Activated naive CD4-positive, alpha-beta T cell treated with anti-CD3 and anti-CD28 coated beads for 36 hours (primary cell): Measurements from ENCODE around the gene CTRB1. TPM values are rescaled to one million over a fixed set of nuclear protein-coding genes. Genes with fewer than 3 reads are reported as not detected.

Experiments
- CTCF ChIA-PET: fragments of 350-600 bp; sonication (Branson Sonifier 250); formaldehyde crosslinking; loops from one replicate; lab custom pipeline; 2021; ENCODE audit warnings: antibody characterized with exemption; lab: Charles Lee
- DNase-seq: peaks from one replicate; pipeline ENCODE4 v3.0.0-alpha.2; 2020
- H3K27ac Mint-ChIP-seq: one replicate; pipeline ENCODE4 v1.8.0; 2021; ENCODE audit warnings: mild to moderate bottlenecking, mixed read lengths
- H3K27me3 Mint-ChIP-seq: one replicate; pipeline ENCODE4 v1.8.0; 2021; ENCODE audit warnings: low read depth, mixed read lengths
- H3K36me3 Mint-ChIP-seq: one replicate; pipeline ENCODE4 v1.8.0; 2021; ENCODE audit warnings: low read depth, mixed read lengths
- H3K4me1 Mint-ChIP-seq: one replicate; pipeline ENCODE4 v1.8.0; 2021; ENCODE audit warnings: low read depth, mixed read lengths
- H3K4me3 Mint-ChIP-seq: one replicate; pipeline ENCODE4 v1.8.0; 2021; ENCODE audit warnings: mild to moderate bottlenecking, moderate library complexity, mixed read lengths
- H3K9me3 Mint-ChIP-seq: one replicate; pipeline ENCODE4 v1.8.0; 2021; ENCODE audit warnings: mixed read lengths
- intact Hi-C: fragments of 100-400 bp; cut with micrococcal nuclease; formaldehyde crosslinking; loops from one replicate; pipeline ENCODE4 v1.15.1; 2023
- total RNA-seq, 2 experiments: library from RNA; stranded (reverse); gene quantifications; one replicate each; pipeline ENCODE4 v1.2.3, GENCODE V29; 2021

The CTRB1 gene
- total RNA-seq, 2 experiments from 2014 or later, result not detected

DNA sequence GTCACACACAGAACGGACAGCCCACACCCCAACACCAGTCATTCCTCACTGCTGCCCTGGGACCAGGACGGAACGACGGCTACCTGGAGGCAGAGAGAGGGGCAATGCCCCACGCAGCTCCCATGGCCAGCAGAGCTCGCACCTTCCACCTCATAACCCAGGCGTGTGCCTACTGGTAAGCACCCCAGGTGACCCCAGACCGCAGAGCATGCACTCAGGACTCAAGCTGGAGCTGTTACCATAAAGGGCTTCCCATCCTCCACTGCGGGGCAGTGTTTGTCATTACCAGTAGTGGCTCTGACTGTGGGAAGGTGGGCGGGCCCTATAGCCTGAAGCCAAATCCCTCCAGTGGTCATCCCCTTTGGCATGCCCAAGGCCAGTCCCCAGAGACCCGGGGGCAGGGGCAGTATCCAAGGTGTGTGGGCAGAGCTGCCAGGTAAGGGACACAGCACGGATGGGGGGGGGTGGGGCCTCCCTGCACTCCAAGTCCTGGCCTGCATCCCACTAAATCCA, 37.3 kb downstream of the CTRB1 start:
- H3K4me3 Mint-ChIP-seq, result no peak overlapping the region
- H3K9me3 Mint-ChIP-seq, result no peaks in the 10 kb centered on the region
- CTCF ChIA-PET, result no interaction called here
- no peaks in the 10 kb centered on the region for H3K36me3 Mint-ChIP-seq
- no peak for DNase-seq
- H3K4me1 Mint-ChIP-seq, result no peaks in the 10 kb centered on the region
- no peak overlapping the region for H3K27ac Mint-ChIP-seq
- intact Hi-C loops, result no loop called here
- peaks cover 28% of the 10 kb centered on the region for H3K27me3 Mint-ChIP-seq

DNA sequence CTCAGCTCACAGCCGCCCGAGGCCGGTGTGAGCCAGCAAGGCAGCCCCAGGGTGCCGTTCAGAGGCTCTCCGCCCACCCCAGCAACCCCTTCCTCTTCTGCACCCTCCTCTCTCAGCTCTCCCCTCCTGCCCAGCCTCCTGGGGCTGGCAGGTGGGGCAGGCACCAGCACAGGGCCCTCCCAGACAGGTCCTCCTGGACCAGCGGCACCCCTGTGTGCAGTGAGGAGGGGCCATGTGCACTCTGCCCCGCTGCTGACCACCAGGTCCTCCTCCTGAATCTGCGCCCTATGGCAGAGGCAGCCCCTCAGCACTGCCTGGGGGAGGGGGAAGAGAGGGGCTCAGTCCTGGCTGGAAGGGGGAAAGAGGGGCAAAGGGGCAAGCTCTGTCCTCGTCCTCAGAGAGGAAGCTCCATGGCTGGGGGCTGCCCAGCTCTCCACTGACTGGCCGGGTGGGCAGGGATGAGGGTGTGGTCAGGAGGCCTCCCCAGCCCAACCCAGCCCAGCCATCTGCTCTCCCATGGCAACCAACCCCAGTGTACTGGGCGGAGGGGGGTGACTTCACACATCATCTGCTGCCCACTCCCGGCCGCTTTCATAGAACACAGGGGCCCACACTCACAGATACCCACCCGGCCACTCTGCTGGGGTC, 38.0 kb downstream of the CTRB1 start:
- no peak for DNase-seq
- no peaks in the 10 kb centered on the region for H3K36me3 Mint-ChIP-seq
- no peaks in the 10 kb centered on the region for H3K4me1 Mint-ChIP-seq
- no peaks in the 10 kb centered on the region for H3K9me3 Mint-ChIP-seq
- H3K27ac Mint-ChIP-seq, result no peak overlapping the region
- peaks cover 27% of the 10 kb centered on the region for H3K27me3 Mint-ChIP-seq
- H3K4me3 Mint-ChIP-seq, result no peak overlapping the region
- intact Hi-C loops, result no loop called here
- CTCF ChIA-PET, result no interaction called here

- Mint-ChIP-seq H3K27me3 (peaks cover 23% of the 10 kb centered on the region), H3K27ac (no peak overlapping the region), H3K4me1 (no peaks in the 10 kb centered on the region), H3K9me3 (no peaks in the 10 kb centered on the region), H3K36me3 (no peaks in the 10 kb centered on the region), H3K4me3 (no peak overlapping the region)
- DNase-seq, result no peak
- intact Hi-C loops, result no loop called here
- CTCF ChIA-PET, result no interaction called here
These were observed 39.4 kb downstream of the CTRB1 start for GRCh38 chr16:75257886-75258806.

DNA sequence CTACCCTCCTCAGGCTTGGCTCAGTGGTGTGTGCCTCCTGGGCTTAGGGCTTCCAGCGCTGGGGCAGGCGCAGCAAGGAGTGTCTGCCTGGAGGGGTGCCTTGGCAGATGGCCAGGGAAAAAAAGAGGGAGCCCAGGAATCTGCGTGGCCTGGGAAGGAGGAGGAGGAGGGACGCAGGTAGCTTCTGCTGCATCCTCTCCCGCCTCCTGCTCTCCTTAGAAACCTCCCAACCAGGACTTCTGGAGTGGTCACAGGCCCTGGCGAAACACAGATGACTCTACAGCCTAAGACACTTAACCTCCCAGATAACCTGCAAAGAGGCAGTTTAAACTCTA, 40.0 kb downstream of the CTRB1 start:
- Mint-ChIP-seq H3K4me1 (no peaks in the 10 kb centered on the region), H3K9me3 (no peaks in the 10 kb centered on the region), H3K27me3 (peaks cover 24% of the 10 kb centered on the region), H3K27ac (no peak overlapping the region), H3K4me3 (no peak overlapping the region), H3K36me3 (no peaks in the 10 kb centered on the region)
- no peak for DNase-seq
- intact Hi-C loops, result no loop called here
- CTCF ChIA-PET, result interaction anchor here (0.6 kb wide), 1 partner anchor 24 kb away, joined by 5 read pairs; no protein-coding TSS in a partner anchor

- H3K9me3 Mint-ChIP-seq, result no peaks in the 10 kb centered on the region
- intact Hi-C loops, result no loop called here
- no peak overlapping the region for H3K4me3 Mint-ChIP-seq
- no peaks in the 10 kb centered on the region for H3K4me1 Mint-ChIP-seq
- CTCF ChIA-PET, result interaction anchor here (1.0 kb wide), 1 partner anchor 64 kb away, joined by 3 read pairs; no protein-coding TSS in a partner anchor
- H3K36me3 Mint-ChIP-seq, result no peaks in the 10 kb centered on the region
- DNase-seq, result no peak
- no peak overlapping the region for H3K27ac Mint-ChIP-seq
- H3K27me3 Mint-ChIP-seq, result peaks cover 31% of the 10 kb centered on the region
These were observed 42.2 kb downstream of the CTRB1 start for GRCh38 chr16:75260851-75261589.

GRCh38 chr16:75261590-75262078, 42.8 kb downstream of the CTRB1 start:
- peaks cover 36% of the 10 kb centered on the region for H3K27me3 Mint-ChIP-seq
- CTCF ChIA-PET, result interaction anchor here (1.0 to 1.3 kb wide), 2 partner anchors 62 to 65 kb away, joined by 3 read pairs; no protein-coding TSS in a partner anchor
- H3K36me3 Mint-ChIP-seq, result no peaks in the 10 kb centered on the region
- H3K4me3 Mint-ChIP-seq, result no peak overlapping the region
- no peaks in the 10 kb centered on the region for H3K9me3 Mint-ChIP-seq
- intact Hi-C loops, result no loop called here
- H3K4me1 Mint-ChIP-seq, result peaks cover 2% of the 10 kb centered on the region
- no peak for DNase-seq
- no peak overlapping the region for H3K27ac Mint-ChIP-seq

DNA sequence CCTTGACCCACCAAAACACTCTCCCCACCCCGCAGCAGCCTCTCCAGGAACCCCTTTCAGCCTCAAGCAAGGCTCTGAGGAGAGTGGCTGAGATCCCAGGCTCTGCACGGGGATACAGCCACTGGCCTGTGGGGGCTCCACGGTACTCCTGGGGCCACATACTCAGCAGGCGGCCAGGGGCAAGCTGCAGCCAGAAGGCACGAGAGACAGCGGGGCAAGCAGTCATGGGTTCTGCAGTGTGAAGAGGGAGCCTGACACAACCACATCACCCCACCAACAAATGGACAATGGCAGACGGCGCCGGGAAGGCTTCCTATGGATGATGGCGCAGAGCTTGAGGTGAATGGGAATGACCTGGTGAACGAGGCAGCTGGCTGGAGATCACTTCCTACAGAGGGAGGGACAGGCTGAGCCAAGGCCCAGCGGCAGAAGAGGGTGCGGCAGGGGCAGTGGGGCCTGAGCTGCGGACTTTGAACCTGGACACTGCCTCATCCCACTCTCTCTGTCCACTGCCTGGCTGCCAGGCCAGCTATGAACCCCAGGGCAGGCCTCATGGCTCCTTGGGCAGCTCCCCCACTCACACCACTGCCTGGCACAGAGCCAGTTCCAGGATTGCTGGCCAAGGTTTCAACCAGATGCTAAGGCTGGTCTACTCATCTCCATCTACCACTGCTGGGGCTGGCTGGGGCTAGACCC, 43.5 kb downstream of the CTRB1 start:
- Mint-ChIP-seq H3K36me3 (no peaks in the 10 kb centered on the region), H3K27me3 (peaks cover 36% of the 10 kb centered on the region), H3K9me3 (no peaks in the 10 kb centered on the region), H3K4me3 (no peak overlapping the region), H3K4me1 (peaks cover 2% of the 10 kb centered on the region), H3K27ac (no peak overlapping the region)
- DNase-seq, result no peak
- CTCF ChIA-PET, result interaction anchor here (1.3 kb wide), 1 partner anchor 63 kb away, joined by 3 read pairs; no protein-coding TSS in a partner anchor
- intact Hi-C loops, result no loop called here

GRCh38 chr16:75262800-75263127, 44.0 kb downstream of the CTRB1 start:
- no peak for DNase-seq
- intact Hi-C loops, result no loop called here
- Mint-ChIP-seq H3K9me3 (no peaks in the 10 kb centered on the region), H3K4me3 (no peak overlapping the region), H3K36me3 (no peaks in the 10 kb centered on the region), H3K27me3 (peaks cover 36% of the 10 kb centered on the region), H3K27ac (no peak overlapping the region), H3K4me1 (peaks cover 2% of the 10 kb centered on the region)
- CTCF ChIA-PET, result interaction anchor here (1.3 kb wide), 1 partner anchor 63 kb away, joined by 3 read pairs; no protein-coding TSS in a partner anchor

- Mint-ChIP-seq H3K27ac (no peak overlapping the region), H3K9me3 (no peaks in the 10 kb centered on the region), H3K36me3 (no peaks in the 10 kb centered on the region), H3K4me1 (peaks cover 2% of the 10 kb centered on the region), H3K4me3 (no peak overlapping the region), H3K27me3 (peaks cover 30% of the 10 kb centered on the region)
- DNase-seq, result no peak
- CTCF ChIA-PET, result no interaction called here
- intact Hi-C loops, result no loop called here
These were observed 44.6 kb downstream of the CTRB1 start for GRCh38 chr16:75263291-75263962.

DNA sequence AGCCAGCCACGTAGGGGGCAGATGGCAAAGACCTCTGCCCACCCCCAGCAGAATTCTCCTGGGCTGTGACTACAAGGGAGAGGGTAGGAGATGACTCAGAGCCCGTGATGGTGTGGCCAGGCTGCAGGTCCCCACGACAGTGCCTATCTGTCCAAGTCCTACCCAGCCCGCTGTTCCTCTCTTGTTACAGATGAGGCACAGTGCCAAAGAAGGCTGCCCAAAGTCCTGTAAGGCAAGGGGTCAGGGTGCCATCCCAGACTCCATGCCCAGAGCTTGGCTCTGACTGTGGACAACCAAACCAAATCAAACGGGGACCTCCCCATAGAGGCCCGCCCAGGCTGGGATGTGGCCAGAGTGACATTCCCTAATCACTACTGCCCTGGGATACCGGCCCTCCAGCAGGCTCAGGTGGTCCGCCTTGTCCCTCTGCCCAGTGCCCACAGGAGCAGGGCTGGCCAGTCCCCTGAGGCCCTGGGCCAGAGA, 45.2 kb downstream of the CTRB1 start:
- CTCF ChIA-PET, result no interaction called here
- no peaks in the 10 kb centered on the region for H3K36me3 Mint-ChIP-seq
- DNase-seq, result no peak
- H3K9me3 Mint-ChIP-seq, result no peaks in the 10 kb centered on the region
- H3K4me1 Mint-ChIP-seq, result peaks cover 2% of the 10 kb centered on the region
- no peak overlapping the region for H3K27ac Mint-ChIP-seq
- H3K4me3 Mint-ChIP-seq, result peak overlapping the region; percentile 42
- intact Hi-C loops, result no loop called here
- peaks cover 30% of the 10 kb centered on the region for H3K27me3 Mint-ChIP-seq

- Mint-ChIP-seq H3K9me3 (no peaks in the 10 kb centered on the region), H3K4me1 (peaks cover 2% of the 10 kb centered on the region), H3K27ac (no peak overlapping the region), H3K27me3 (peaks cover 32% of the 10 kb centered on the region), H3K36me3 (no peaks in the 10 kb centered on the region), H3K4me3 (peak overlapping the region; percentile 42)
- intact Hi-C loops, result no loop called here
- no peak for DNase-seq
- CTCF ChIA-PET, result no interaction called here
These were observed 45.7 kb downstream of the CTRB1 start for GRCh38 chr16:75264457-75264998.
